Jurkat, Clone E6-1 (cell line): Measurements from ENCODE around the gene MICOS13.
"Not testable (repeated sequence)": the region's sequence is repeated elsewhere in the genome, so short reads cannot be mapped to it uniquely, and the experiment has no call there.

ENCODE experiments used
- DNase-seq: peaks from one replicate; pipeline ENCODE4 v3.0.0-alpha.2; 2011; ENCODE audit warnings: low read depth, low spot score
- H3K4me3 ChIP-seq: 2 replicates; pipeline ENCODE4 v1.5.1; 2011; ENCODE audit warnings: mild to moderate bottlenecking, low read length, control low read depth, moderate library complexity

The MICOS13 gene

DNA sequence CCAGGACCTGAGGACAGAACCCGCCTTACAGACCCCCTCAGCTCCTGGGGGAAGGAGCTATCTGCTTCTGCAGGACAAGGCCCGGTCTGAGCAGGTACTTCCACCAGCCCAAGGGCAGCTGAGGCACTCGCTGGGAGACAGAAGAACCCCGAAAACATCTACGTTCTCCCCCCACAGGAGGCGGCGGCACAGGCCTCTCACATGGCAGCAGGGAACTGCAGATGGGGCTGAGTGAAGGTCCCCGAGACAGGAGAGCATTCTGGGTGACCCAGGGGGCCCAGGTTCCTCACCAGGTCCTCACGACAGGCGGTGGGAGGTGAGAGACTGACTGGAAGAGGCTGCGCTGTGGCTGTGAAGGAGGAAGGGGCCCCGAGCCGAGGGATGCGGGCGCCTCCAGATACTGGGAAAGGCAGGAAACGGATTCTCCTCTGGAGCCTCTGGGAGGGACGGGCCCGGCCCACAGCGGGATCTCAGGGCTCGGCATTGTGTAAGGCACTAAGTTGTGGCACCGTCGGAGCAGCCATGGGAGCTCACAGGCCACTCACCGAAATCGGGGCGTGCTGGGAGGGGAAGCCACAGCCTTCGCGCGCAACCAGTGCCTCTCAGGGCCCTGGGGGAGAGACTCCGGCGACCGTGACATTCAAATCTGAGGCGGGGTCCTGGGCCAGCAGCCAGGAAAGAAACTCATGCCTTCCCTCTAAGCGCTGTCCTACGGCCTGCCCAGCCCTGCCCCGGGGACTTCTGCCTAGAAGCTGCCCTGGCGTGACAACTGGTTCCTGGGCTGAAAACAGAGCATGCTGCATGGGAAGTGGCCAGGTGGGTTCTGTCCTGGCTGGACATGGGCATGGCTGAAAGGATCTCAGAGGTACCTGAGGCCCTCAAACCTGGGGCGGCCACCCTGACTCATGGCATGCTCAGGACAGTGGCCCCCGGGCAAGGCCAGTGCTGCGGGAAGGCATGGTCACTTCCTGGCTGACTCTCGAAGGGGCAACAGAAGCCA lies 23.8 kb upstream of the MICOS13 start:
- DNase-seq, result no peak
- H3K4me3 ChIP-seq, result no peak overlapping the region

DNA sequence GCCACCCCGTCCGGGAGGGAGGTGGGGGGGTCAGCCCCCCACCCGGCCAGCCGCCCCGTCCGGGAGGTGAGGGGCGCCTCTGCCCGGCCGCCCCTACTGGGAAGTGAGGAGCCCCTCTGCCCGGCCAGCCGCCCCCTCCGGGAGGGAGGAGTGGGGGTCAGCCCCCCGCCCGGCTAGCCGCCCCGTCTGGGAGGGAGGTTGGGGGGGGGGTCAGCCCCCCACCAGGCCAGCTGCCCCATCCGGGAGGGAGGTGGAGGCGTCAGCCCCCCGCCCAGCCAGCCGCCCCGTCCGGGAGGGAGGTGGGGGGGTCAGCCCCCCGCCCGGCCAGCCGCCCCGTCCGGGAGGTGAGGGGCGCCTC lies 21.7 kb upstream of the MICOS13 start:
- DNase-seq, H3K4me3 ChIP-seq: not testable (repeated sequence)

DNA sequence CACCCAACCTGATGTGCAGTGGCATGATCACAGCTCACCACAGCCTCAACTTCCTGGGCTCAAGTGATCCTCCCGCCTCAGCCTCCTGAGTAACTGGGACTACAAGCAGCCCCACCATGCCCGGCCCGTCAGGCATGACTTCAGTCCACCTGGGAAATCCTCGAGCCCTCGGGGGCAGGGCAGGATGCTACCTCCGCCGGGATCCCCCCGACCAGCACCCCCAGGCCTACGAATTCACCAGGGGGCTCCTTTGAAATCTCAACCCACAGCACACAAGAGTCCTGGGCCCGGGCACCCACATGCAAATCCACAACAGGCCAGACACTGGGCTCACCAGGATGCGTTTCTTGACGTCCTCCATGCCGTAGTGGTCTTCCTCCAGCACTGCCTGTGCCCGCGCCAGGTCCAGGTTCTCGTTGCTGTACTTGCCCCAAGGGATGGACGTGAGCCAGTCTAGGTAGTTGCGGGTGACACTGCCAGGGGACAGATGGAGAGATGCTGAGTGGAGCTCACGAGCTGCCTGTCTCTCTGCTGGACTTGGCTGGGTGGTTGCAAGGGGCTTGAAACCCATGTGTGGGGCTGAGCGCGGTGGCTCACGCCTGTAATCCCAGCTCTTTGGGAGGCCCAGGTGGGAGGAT lies 20.3 kb upstream of the MICOS13 start:
- no peak overlapping the region for H3K4me3 ChIP-seq
- DNase-seq, result no peak

DNA sequence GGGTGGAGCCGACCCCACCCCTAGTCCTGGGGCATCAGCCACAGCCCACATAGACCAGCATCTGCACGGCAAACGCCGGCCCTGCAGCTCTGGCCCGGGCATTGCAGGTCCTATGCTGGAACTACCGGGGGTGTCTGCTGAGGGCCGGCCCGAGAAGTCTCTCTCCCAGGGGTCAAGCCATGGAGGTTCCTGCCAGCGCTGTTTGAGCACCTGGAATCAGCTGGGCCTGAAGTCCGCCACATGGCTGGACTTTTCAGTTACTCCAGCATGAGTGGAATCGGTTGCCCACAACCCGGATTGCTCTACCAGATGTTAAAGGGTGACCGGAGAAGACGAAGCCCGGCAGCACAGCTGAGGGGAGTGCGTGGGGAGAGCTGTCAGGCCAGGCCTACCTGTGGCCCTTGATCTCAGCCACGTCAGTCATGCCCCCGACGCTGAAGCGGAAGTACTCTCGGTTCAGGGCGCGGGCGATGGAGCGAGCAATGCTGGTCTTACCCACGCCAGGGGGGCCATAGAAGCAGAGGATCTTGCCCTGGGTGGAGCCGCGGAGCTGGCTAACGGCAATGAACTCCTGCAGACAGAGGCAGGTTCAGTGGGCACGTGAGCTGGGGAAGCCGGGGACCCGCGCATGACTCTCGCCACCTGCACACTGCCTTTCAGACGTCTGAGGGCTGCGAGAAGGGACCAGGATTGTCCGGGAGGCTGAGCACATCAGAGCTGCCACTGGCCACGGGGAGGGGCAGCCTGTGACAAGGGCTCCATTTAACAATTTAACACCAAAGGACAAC lies 18.5 kb upstream of the MICOS13 start:
- no peak overlapping the region for H3K4me3 ChIP-seq
- no peak for DNase-seq

DNA sequence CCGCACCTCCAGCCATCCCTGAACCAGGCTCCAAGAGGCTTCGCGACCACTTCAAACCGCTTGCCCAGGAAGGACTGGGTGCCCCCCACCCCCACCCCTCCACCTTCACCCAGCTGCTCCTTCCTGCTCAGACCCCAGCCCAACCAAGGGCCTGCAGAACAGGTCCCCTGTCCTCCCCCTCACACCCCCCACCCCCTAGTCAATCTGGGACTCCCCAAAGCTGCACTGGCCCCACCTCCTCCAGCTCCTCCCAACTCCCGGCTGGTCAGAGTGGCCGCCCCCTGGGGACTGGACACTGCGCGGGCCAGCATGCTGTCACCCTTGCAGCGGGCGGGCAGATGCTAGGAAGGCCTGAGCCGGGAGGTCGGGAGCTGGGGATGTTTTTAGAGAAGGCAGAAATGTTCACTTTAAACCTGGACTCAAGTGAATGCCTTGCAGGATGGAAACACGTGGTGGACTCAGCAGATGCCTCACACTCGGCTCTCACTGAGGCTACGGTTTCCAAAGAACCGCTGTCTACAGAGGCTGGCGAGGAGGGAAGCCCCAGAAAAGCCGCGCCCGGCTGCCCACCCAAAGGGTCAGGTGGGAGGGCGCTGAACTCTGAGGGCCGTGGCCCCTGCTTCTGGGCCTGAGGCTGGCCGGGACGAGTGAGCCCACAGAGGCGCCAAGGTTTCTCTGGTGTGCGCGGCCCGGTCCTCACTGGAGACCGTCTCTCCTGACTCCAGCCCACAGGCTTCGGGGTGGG lies 17.7 kb upstream of the MICOS13 start:
- no peak overlapping the region for H3K4me3 ChIP-seq
- DNase-seq, result no peak

DNA sequence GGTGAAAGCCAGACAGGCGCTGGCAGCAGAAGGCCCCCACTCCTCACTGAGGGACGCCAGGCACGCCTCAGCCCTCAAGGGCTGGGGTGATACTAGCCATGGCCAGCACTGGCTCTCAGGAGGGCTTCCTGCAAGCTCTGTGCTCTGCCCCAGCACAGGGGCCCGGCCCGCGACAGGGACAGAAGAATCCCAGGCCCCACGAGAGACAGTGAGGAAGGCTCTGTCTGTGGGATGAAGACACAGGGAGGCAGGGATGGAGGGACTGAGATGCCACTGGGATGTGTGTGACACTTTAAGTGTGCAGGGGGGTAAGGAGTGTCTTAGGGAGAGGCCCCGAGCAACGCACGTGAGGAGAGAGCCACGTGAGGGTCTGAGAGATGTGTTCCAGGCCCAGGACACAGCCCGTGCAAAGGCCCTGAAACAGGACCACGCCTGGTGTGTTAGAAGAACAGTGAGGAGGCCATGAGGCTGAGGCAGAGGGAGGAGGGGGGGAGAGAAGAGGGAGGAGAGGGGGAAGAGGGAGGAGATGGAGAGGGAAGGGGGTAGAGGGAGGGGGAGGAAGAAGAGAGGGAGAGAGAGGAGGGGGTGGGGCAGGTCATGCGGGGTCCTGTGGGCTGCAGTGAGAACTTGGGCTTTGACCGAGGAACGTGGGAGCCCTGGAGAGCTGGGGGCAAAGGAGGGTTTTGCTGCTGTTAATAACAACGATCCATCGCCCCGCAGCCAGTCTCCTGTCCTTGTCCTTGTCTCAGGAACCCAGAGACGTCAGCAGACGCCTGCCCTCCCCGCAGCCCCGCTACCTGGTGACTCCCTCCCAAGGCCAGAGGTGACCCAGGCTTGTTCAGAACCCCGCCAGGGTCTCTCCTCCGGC lies 16.9 kb upstream of the MICOS13 start:
- DNase-seq, result no peak

DNA sequence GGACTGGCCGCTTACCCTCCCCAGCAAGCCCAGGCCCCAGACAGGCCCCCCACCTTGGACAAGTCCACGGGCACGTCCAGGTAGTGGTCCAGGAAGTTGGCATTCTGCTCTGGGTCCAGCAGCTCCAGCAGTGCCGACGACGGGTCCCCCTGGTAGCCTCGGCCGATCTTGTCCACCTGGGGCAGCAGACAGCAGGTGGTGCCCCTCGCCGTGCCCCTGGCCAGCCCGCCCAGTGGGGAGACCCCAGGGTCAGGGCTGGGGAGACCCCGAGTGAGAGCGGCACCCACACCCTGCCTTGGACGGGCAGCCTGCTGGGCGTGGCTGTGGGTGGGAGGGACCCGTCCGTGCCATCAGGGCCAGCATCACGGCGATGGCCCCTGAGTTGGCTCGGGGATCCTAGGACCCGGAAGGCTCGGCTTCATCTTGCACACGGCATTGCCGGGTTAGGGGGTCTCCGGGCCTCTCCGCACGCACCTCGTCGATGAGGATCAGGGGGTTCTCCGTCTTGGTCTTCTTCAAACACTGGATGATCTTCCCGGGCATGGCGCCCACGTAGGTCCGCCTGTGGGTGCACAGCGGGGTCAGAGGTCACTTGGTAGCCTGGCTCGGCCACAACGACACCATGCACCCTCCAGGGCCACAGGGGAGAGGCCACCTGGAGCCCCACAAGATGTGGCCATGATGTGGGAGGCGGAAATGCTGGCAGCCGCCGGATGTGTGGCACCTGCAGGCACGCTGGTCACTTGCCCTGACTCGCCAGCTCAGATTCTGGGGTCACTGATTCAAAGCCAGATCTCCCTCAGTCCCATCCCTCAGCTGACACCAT lies 16.1 kb upstream of the MICOS13 start:
- no peak for DNase-seq

More for the DNA sequence above, 16.9 kb upstream of the MICOS13 start:
- no peak overlapping the region for H3K4me3 ChIP-seq

DNA sequence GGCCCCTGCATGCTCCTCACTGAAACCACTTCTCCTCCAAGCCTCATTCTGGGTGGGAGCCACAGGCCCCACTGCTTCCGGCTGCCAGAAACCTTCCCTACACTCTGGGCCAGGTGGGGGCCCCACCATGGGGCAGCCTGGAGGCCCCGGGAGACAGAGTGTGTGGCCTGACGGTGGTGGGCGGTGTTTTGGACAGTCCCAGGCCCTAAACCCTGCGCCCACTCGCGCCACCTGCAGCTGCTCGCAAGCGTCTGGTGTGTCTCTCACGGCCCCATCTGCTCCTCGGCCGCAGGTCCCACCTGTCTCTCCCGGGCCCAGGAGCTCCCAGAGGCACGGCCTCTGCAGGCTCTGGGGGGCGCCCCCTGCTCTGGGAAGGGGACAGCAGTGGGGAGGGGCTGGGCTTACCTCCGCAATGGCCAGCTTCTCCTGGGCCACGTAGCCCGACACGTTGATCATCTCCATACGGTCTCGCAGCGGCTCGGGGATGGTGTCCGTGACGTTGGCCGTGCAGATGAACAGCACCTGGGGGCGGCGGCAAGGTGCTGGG lies 15.4 kb upstream of the MICOS13 start:
- DNase-seq, result no peak
- H3K4me3 ChIP-seq, result no peak overlapping the region

More for the DNA sequence above, 16.1 kb upstream of the MICOS13 start:
- H3K4me3 ChIP-seq, result no peak overlapping the region

DNA sequence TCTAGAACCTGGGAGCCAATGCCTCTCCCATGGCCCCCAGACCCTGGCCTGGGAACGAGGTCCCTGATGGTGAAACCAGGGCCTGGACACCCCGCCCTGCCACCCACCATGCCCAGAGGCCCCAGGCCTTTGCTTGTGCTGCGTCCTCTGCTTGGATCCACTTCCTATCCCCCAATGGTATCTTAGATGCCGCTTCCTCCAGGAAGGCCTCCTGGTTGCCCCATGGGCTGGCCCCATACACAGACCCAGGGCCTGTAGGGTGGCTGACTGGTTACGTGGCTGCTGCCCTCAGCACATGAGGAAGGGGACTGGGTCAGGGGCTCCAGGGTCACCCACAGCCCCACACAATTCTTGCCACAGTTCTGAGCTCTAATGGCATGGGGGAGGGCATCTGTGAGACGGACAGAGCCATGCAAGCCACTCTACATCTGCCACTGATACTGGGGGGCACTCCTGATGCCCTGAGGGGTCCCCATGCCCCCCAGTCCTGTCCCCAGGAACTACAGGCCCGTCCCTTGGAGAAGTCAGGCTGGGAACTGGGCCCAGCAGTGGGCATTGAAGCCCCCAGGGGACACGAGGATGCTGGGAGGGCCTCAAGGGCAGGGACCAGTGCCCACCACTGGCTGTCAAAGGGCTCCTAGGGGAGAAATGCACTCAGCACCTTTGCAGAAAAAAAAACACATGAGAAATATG lies 14.8 kb upstream of the MICOS13 start:
- no peak overlapping the region for H3K4me3 ChIP-seq
- DNase-seq, result no peak

DNA sequence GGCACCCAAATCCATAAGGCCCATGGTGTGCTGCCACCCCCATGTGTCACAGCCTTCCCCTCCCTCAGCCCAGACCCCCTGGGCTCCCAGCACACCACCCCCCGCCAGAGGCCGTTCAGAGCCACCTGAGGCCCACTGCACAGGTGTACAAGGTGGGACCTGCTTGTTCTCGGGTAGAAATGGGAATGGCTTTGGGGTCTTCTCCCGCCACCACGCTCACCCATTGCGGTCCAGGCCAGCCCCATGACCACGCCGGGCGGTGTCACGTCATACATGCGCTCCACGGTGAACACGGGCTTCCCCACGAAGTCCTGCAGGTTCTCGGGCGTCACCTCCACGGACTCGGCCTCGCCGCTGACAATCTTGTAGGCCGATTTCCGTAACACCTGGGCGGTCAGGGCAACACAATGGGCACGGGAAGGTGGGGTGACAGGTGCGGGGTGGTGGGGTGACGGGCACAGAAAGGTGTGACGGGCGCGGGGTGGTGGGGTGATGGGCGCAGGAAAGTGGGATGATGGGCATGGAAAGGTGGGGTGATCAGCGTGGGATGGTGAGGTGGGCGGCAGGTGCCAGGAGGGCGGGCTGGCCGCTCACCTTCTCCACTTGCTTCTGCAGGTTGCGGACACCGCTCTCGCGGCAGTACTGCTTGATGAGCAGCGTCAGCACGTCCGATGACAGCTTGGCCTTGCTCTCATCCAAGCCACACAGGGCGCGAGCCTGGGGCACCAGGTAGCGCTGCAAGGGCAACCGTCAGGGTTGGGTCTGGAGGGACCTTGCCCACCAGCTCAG lies 14.0 kb upstream of the MICOS13 start:
- no peak overlapping the region for H3K4me3 ChIP-seq
- DNase-seq, result no peak

DNA sequence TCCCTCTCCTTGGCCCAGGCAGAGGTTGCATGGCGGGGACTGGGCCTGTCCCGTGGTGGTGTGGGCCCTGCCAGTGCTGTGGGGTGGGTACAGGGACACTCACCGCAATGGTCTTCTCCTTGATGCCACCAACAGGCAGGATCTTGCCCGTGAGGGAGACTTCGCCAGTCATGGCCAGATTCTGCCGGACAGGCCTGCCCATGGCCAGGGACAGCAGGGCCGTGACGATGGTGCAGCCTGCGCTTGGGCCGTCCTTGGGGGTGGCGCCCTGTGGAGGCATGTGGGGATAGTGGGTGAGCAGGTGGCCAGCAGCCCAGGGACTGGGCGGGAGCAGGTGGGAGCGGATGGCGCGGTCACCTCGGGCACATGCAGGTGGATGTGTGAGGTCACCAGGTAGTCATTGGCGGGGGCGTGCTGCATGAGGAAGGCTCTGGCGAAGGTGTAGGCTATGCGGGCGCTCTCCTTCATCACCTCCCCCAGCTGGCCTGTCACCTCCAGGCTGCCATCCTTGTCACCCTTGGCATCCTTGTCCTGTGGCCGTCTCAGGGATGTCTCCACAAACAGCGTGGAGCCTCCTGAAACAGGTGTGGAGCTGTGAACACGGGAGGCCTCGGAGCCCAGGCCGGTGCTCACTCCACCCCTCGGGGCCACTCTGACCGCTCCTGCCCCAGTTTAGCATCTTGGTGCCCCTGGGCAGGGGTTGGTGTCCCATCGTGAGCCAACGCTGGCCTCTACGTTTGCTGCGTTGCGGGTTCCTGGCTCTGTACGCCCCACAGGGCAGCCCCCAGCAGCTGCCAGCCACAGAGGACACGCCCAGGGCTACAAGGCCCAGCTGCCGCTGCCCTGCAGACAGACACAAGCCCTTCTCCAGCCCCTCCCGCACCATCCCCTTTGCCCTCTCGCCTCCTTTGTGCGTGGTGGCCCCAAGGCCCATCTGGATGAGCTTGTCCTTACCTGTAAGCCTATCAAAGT lies 13.2 kb upstream of the MICOS13 start:
- no peak overlapping the region for H3K4me3 ChIP-seq
- DNase-seq, result no peak

DNA sequence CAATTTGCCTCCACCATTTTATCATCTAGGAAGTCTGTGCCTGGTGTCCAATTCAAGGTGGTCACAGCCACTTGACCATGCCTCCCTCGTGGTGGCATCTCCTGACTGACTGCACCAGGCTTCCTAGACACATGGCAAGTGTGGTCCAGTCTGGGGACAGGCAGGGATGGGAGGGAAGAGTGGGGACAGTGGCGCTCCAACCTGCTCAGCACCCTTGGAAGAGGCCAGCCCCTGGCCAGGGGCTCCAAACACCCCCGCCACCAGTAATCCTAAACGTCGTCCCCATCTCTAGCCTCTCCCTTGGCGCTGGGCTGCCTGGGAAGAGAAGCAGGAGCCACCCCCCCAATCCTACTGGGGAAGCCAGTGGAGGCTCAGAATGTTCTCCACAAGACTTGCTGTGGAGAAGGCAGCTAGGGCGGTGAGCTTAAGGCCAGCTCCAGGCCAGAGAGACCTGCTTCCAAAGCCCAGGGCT lies 12.4 kb upstream of the MICOS13 start:
- no peak overlapping the region for H3K4me3 ChIP-seq
- no peak for DNase-seq

DNA sequence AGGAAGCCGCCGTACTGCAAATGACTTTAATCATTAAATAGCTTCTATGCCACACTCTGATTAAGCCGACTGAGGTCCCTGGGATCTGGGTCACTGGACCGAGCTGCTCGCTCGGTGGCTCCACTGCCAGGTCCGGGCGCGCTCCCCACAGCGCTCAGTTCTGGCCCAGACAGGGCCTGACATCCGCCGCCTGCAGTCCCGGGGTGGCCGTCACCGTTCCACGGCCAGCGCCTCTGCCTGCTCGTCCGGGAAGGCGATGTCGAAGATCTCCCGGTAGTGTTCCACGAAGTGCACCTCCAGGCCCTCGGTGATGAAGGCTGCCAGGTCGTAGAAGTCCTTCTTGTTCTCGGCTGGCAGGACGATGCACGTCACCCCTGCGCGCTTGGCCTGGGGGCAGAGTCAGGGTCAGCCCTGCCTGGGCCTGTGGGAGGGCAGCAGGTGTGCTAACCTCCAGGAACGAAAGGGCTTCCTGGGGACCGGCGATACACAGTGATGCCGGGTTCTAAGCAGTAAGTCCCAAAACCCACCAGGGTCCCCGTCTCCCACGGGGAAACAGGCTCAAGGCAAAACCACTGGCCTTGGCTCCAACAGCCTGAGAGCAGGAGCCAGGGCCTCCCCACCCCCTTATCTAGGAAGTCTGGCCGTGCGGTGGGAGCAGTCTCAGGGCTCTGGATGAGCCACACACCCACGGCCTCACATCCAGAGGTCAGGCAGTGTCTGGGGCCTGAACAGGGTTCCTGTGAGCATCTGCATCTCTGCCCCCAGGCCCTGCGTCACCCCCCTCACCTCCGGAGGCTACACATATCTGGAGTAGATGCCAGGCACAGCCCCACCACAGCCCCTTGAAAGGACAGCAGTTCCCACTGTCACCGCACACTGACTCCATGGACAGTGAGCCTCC lies 11.8 kb upstream of the MICOS13 start:
- peak overlapping the region; percentile 94 for H3K4me3 ChIP-seq
- DNase-seq, result no peak
